ENCODE measurements around the gene HCN3. TPM values are rescaled to one million over a fixed set of nuclear protein-coding genes. Genes with fewer than 3 reads are reported as not detected.
A peak's percentile ranks its signal among the peaks of the same experiment; 100 is the strongest.

Gene HCN3
- polyA plus RNA-seq, 1 of the 3 experiments (the other 2 are of a cell fraction): 9.7 TPM

DNA sequence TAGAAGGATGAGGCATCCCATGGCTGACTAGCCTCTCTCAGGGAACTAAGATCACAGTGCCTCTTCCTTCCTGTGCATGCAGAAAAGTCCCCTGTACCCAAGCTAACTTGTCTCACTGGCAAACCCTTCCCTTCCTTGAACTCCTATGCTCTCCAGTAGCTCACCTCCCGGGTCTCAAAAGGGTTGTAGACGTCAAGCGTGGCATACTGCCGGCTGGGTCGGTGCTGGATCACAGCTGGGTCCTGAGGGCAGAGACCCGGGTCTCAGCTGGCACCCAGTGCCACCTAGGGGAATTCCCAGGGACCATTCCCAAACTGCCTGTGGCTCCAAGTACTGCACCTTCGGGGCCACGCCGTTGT lies 15.8 kb upstream of the HCN3 start:
- no peak for DNase-seq
- Histone ChIP-seq H3K4me1 (ENCODE audit: control insufficient read depth in 1 of 2, insufficient read depth in 2 of 2, low read depth in 1 of 2, low read length in 1 of 2) (peaks cover 0 to 15% of the 10 kb centered on the region in 2 experiments; a peak in 2 of 4 replicates), H3K4me2 (peak overlapping the region; percentile 96), H3K27ac (ENCODE audit: low read depth in 2 of 2, low read length in 1 of 2) (peak overlapping the region; percentile 75 to 92; a peak in 3 of 4 replicates), H4K20me1 (ENCODE audit: insufficient read depth) (no peaks in the 10 kb centered on the region), H3K27me3 (ENCODE audit: insufficient read depth) (no peaks in the 10 kb centered on the region), H3F3A (replicated peaks; ENCODE audit: insufficient read depth) (peaks cover 65% of the 10 kb centered on the region), H3K9ac (peak overlapping the region; percentile 84), H3K4me3 (ENCODE audit: low read depth in 2 of 2, low read length in 1 of 2) (peak overlapping the region; percentile 93 to 94), H3K9me2 (no peaks in the 10 kb centered on the region), H3K36me3 (replicated peaks in 1 of 2; ENCODE audit: control insufficient read depth in 1 of 2, insufficient read depth in 2 of 2, low read length in 1 of 2) (peaks cover 29 to 57% of the 10 kb centered on the region in 2 experiments), H3K79me2 (ENCODE audit: insufficient read depth) (peaks cover 21% of the 10 kb centered on the region), H2AFZ (ENCODE audit: low read depth) (peak overlapping the region; percentile 39; the same call in 1 of the 2 replicates), H3K9me3 (no peaks in the 10 kb centered on the region)
- ChIA-PET CTCF (interaction anchor here (0.8 to 4.4 kb wide), 8 partner anchors 10 to 90 kb away, joined by 3 to 66 read pairs (median 4); partner anchors contain the start of genes CLK2 and TRIM46), POLR2A (interaction anchor here (1.0 to 1.7 kb wide), 9 partner anchors 10 to 65 kb away, joined by 3 to 13 read pairs (median 4); partner anchors contain the start of genes CLK2, FDPS, HCN3 and RUSC1)
- TF ChIP-seq, protein P1, sequence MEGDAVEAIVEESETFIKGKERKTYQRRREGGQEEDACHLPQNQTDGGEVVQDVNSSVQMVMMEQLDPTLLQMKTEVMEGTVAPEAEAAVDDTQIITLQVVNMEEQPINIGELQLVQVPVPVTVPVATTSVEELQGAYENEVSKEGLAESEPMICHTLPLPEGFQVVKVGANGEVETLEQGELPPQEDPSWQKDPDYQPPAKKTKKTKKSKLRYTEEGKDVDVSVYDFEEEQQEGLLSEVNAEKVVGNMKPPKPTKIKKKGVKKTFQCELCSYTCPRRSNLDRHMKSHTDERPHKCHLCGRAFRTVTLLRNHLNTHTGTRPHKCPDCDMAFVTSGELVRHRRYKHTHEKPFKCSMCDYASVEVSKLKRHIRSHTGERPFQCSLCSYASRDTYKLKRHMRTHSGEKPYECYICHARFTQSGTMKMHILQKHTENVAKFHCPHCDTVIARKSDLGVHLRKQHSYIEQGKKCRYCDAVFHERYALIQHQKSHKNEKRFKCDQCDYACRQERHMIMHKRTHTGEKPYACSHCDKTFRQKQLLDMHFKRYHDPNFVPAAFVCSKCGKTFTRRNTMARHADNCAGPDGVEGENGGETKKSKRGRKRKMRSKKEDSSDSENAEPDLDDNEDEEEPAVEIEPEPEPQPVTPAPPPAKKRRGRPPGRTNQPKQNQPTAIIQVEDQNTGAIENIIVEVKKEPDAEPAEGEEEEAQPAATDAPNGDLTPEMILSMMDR (IDR thresholded peaks at IDR 0.05): peak; percentile 20; the same call in 1 of the 2 replicates
- TF ChIP-seq, protein P2, sequence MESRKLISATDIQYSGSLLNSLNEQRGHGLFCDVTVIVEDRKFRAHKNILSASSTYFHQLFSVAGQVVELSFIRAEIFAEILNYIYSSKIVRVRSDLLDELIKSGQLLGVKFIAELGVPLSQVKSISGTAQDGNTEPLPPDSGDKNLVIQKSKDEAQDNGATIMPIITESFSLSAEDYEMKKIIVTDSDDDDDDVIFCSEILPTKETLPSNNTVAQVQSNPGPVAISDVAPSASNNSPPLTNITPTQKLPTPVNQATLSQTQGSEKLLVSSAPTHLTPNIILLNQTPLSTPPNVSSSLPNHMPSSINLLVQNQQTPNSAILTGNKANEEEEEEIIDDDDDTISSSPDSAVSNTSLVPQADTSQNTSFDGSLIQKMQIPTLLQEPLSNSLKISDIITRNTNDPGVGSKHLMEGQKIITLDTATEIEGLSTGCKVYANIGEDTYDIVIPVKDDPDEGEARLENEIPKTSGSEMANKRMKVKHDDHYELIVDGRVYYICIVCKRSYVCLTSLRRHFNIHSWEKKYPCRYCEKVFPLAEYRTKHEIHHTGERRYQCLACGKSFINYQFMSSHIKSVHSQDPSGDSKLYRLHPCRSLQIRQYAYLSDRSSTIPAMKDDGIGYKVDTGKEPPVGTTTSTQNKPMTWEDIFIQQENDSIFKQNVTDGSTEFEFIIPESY (IDR thresholded peaks at IDR 0.05; ENCODE audit: borderline replicate concordance, low read depth): no peak
- 0 out of 2 replicates have a peak, but pooled peaks have one; percentile 11 for TF ChIP-seq RAD21 (IDR thresholded peaks at IDR 0.05; ENCODE audit: low read length)
- WGBS (ENCODE audit: low lambda C conversion rate): 0% methylated on average over 7 of the region's 9 CpGs

DNA sequence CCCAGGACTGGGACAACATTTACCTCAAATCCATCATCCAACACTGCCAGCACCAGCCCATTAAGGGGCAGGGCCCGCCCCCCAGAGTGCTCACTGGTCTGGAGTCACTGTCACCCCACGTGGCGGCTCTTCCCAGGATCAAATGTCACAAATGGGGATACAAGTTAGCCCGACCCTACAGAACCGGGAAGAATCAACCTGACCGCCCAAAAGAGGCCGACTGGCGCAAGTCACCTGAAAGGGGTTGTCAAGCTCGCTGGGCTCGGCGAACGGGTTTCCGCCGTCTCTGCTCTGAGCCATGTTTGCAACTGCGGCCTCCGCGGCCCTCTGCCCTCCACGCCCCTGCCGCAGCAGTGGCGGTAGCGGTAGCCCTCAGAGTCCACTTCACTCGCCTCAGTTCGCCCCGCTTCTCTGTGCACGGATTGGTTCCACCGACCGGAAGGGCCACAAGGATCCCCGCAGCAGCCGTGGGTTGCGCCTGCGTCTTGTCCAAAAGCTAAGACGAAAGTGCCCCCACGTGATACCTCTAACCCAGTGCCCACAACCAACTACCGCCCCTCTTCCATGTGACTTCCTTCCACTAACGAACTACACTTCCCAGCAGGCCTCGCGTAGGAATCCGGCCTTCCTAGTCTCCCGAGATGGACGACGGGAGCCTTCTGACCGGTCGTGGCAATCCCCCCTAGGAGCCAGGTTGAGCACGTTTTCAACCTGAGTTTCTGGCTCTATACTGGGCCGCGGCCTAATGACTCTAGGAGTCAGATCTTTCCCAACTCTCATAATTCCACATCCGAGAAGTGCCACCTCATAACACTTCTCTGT lies 15.2 kb upstream of the HCN3 start, which contains the start of gene SCAMP3:
Gene SCAMP3, minus strand, starts transcription at position 509 of the 822 bp plus-strand sequence. Its CDS starts 209 bp downstream, at position 300.
- Histone ChIP-seq H4K20me1 (ENCODE audit: insufficient read depth) (no peaks in the 10 kb centered on the region), H3K27ac (ENCODE audit: low read depth in 2 of 2, low read length in 1 of 2) (peak within 1 kb of the TSS; percentile 75 to 92), H3K79me2 (ENCODE audit: insufficient read depth) (peaks cover 21% of the 10 kb centered on the region), H3K27me3 (ENCODE audit: insufficient read depth) (no peaks in the 10 kb centered on the region), H3K9ac (peak within 1 kb of the TSS; percentile 84), H2AFZ (ENCODE audit: low read depth) (peak within 1 kb of the TSS; percentile 55), H3K4me2 (peak within 1 kb of the TSS; percentile 96), H3F3A (replicated peaks; ENCODE audit: insufficient read depth) (peaks cover 59% of the 10 kb centered on the region), H3K4me1 (ENCODE audit: control insufficient read depth in 1 of 2, insufficient read depth in 2 of 2, low read depth in 1 of 2, low read length in 1 of 2) (peaks cover 0 to 15% of the 10 kb centered on the region in 2 experiments; a peak in 2 of 4 replicates), H3K36me3 (replicated peaks in 1 of 2; ENCODE audit: control insufficient read depth in 1 of 2, insufficient read depth in 2 of 2, low read length in 1 of 2) (peaks cover 31 to 56% of the 10 kb centered on the region in 2 experiments), H3K9me2 (no peaks in the 10 kb centered on the region), H3K9me3 (no peaks in the 10 kb centered on the region), H3K4me3 (ENCODE audit: low read depth in 2 of 2, low read length in 1 of 2) (peak within 1 kb of the TSS; percentile 93 to 94)
- WGBS (ENCODE audit: low lambda C conversion rate): 3% methylated on average over 29 of the region's 47 CpGs
- CTCF ChIA-PET: interaction anchor here (0.8 to 4.4 kb wide), 8 partner anchors 11 to 90 kb away, joined by 3 to 66 read pairs (median 4); partner anchors contain the start of genes KRTCAP2 and TRIM46
- POLR2A ChIA-PET: interaction anchor here (0.6 to 1.7 kb wide), 11 partner anchors 10 to 66 kb away, joined by 3 to 13 read pairs (median 4); partner anchors contain the start of genes CLK2, FDPS, HCN3 and RUSC1
- DNase-seq: peak; percentile 95
- TF ChIP-seq JUND (IDR thresholded peaks at IDR 0.05) (peak; percentile 10; the same call in 1 of the 2 replicates), GABPA (IDR thresholded peaks at IDR 0.05; ENCODE audit: low read depth) (peak; percentile 84), NRF1 (IDR thresholded peaks at IDR 0.05; ENCODE audit: low read depth, low read length) (peak; percentile 90), NFIC (IDR thresholded peaks at IDR 0.05; ENCODE audit: borderline replicate concordance) (no peak), FOSL2 (IDR thresholded peaks at IDR 0.05; ENCODE audit: borderline replicate concordance, low read depth) (no peak), SIN3A (IDR thresholded peaks at IDR 0.05; ENCODE audit: borderline replicate concordance, low read depth, low read length) (peak; percentile 93), RCOR1 (IDR thresholded peaks at IDR 0.05; ENCODE audit: low read length) (no peak), POLR2AphosphoS5 (IDR thresholded peaks at IDR 0.05; ENCODE audit: low read depth, low read length) (peak; percentile 97), MXI1 (IDR thresholded peaks at IDR 0.05; ENCODE audit: low read depth, low read length) (peak; percentile 83)
- TF ChIP-seq, protein P3, sequence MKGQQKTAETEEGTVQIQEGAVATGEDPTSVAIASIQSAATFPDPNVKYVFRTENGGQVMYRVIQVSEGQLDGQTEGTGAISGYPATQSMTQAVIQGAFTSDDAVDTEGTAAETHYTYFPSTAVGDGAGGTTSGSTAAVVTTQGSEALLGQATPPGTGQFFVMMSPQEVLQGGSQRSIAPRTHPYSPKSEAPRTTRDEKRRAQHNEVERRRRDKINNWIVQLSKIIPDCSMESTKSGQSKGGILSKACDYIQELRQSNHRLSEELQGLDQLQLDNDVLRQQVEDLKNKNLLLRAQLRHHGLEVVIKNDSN (IDR thresholded peaks at IDR 0.05; ENCODE audit: borderline replicate concordance, low read depth): peak; percentile 97
- TF ChIP-seq, protein P4, sequence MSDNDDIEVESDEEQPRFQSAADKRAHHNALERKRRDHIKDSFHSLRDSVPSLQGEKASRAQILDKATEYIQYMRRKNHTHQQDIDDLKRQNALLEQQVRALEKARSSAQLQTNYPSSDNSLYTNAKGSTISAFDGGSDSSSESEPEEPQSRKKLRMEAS (IDR thresholded peaks at IDR 0.05; ENCODE audit: low read depth): peak; percentile 71
- TF ChIP-seq, protein P1 (IDR thresholded peaks at IDR 0.05): 0 out of 2 replicates have a peak, but pooled peaks have one; percentile 1
- TF ChIP-seq, protein P2 (IDR thresholded peaks at IDR 0.05; ENCODE audit: borderline replicate concordance, low read depth): peak; percentile 91
